DMS53 treated with DMSO at 0.1 percent for 48 hours (cell line): Measurements from ENCODE around the gene GBP4.
"Not testable (repeated sequence)": the region's sequence is repeated elsewhere in the genome, so short reads cannot be mapped to it uniquely, and the experiment has no call there.

ENCODE experiments used
- DNase-seq: peaks from one replicate; lab custom pipeline; 2025; ENCODE audit not compliant: unreplicated experiment; lab: John Stamatoyannopoulos, UW

GBP4 gene

GRCh38 chr1:89198491-89199072, at the start of gene GBP4:
Gene GBP4, minus strand, starts transcription at chr1:89198942. Its CDS starts 108 bp downstream, at chr1:89198834.
- DNase-seq: no peak

GRCh38 chr1:89243046-89243445, 44.3 kb upstream of the GBP4 start:
- no peak for DNase-seq

GRCh38 chr1:89221341-89221740, 22.6 kb upstream of the GBP4 start:
- DNase-seq: peak; percentile 80

GRCh38 chr1:89219851-89220250, 21.1 kb upstream of the GBP4 start:
- not testable (repeated sequence) for DNase-seq

GRCh38 chr1:89218941-89219340, 20.2 kb upstream of the GBP4 start:
- DNase-seq: not testable (repeated sequence)

GRCh38 chr1:89213347-89213746, 14.6 kb upstream of the GBP4 start:
- DNase-seq: no peak

GRCh38 chr1:89211035-89211634, 12.4 kb upstream of the GBP4 start:
- DNase-seq: no peak

GRCh38 chr1:89206373-89206772, 7.6 kb upstream of the GBP4 start:
- no peak for DNase-seq

GRCh38 chr1:89203166-89203565, 4.4 kb upstream of the GBP4 start:
- no peak for DNase-seq

GRCh38 chr1:89201106-89201794, 2.5 kb upstream of the GBP4 start:
- DNase-seq: no peak

GRCh38 chr1:89200663-89201062, 1.9 kb upstream of the GBP4 start:
- DNase-seq: no peak

GRCh38 chr1:89199525-89200031, 836 bp upstream of the GBP4 start:
- DNase-seq: no peak

GRCh38 chr1:89198081-89198480, 661 bp downstream of the GBP4 start:
- no peak for DNase-seq

- no peak for DNase-seq
Measured at GRCh38 chr1:89195476-89195875, 3.3 kb downstream of the GBP4 start.

- no peak for DNase-seq
Measured at GRCh38 chr1:89191314-89191713, 7.4 kb downstream of the GBP4 start.

- DNase-seq: no peak
Measured at GRCh38 chr1:89190017-89190416, 8.7 kb downstream of the GBP4 start.

- DNase-seq: no peak
Measured at GRCh38 chr1:89179343-89179742, 19.4 kb downstream of the GBP4 start.

GRCh38 chr1:89176971-89177370, 21.8 kb downstream of the GBP4 start:
- DNase-seq: no peak

- DNase-seq: no peak
Measured at GRCh38 chr1:89175601-89176256, 23.0 kb downstream of the GBP4 start, which contains the start of gene GBP7. Gene GBP7, minus strand, starts transcription at chr1:89176003. Its CDS starts 4,068 bp downstream, at chr1:89171935.

- DNase-seq: no peak
Measured at GRCh38 chr1:89174491-89174890, 24.3 kb downstream of the GBP4 start.

GRCh38 chr1:89172468-89173143, 26.1 kb downstream of the GBP4 start:
- peak; percentile 22 for DNase-seq
